Astrocyte of the hippocampus (primary cell): ENCODE data around the gene IBA57.

Experiments
- DNase-seq: peaks from one replicate; pipeline ENCODE4 v3.0.0; 2011; ENCODE audit warnings: low read depth, low spot score

Gene IBA57

DNA sequence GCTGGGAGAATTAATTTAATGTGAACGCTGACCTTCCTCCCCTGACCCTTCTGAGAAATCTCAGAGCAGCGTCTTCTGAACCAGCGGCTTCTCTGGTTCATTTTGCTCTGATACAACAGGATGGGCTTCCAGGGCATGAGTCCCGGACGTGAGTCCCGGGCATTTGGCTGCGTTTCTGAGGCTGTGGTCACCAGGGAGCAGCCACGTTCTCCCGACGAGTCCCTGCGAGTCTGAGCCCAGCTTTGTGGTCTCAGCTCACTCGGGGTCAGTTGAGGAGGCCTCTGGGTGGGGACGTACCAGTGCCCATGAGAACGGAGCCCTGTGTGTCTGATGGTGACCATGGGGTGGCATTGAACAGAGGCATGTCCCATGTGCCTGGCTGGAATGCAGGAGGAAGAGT is 24.6 kb downstream of the IBA57 start:
- no peak for DNase-seq

DNA sequence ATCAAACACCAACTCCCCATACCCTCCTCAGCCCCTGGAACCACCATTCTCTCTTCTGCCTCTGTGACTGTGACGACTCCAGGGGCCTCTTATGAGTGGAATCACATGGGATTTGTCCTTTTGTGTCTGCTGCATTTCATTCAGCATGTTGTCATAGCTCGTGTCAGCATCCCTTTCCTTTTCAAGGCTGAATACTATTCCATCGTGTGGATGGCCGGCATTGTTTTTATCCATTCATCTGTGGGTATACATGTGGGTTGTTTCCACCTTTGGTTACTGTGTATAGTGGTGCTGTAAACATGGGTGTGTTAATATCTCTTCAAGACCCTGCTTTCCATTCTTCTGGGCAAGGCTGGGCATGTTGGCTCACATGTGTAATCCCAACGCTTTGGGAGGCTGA is 25.2 kb downstream of the IBA57 start:
- DNase-seq: no peak

DNA sequence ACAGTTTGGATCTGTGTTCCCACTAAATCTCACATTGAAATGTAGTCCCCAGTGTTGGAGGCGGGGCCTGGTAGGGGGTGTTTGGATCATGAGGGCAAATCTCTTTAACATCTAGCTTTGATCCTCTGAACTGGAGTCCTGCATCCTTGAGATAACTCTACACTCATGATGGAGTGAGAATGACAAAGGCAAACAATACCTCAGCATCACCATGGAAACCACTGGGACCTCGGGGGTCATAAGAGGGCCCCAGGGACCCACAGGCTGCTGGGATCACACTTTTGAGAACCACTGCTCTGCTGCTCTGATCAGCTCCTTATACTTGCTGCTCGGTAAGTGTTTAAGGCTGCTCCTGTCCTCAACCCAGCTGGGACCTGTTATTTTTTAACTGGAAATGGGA is 28.8 kb downstream of the IBA57 start:
- no peak for DNase-seq

DNA sequence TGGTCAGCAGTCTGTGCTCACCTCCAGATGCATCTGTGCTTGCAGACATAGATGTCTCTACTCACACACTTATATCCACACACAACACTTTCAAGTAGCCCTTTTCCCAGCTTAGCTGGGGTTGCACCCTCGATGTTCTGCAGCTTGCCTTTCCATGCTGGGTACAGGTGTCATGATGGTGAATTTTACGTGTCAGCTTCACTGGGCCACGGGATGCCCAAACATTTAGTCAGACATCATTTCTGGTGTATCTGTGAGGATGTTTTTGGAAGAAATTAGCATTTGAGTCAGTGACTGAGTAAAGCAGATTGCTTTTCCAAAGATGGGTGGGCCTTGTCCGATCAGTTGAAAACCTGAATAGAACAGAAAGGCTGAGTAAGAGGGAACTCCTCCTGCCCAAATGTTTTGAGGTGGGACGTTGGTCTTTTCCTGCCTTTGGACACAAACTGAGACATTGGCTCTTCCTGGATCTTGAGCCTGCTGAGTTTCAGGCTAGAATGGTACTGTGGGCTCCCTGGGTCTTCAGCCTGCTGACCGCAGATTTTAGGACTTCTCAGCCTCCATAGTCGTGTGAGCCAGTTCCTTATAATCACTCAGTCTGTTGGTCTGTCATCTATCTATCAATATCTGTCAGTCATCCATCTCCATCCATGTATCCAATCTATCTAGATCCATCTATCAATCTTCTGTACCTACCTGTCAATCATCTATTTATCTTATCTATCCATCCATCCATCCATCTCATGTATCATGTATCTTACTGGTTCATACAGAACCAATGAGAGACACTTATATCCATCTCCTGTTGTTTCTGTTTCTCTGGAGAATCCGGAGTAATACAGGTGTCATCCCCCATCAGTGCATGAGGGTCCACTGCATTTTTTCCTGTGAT is 29.6 kb downstream of the IBA57 start:
- no peak for DNase-seq

DNA sequence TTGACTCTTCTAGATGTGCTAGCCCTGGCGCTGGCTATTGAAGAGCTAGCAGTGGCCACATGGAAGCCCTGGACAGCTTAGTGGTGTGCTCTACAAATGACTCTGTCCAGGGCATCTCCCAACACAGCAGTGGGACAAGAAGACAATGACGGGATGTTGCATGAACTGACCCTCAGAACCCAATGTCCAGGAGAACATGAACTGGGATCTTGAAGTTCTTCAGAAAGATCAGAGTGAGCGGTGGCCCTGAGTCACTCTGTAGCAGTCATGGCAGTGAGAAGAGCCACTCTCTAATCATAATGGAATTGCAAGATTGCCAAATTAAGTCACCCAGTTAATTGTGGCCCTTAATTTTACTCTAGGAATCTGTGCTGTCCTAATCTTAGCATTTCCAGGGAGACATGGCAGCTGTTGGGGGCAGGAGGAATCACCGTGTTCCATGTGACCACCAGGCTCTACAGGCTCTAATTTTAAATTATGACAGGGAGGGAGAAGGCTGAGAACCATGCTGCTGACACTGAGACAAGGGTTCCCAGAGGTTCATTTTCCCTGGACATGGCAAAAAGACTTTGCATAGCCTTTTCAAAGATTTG is 32.0 kb downstream of the IBA57 start:
- DNase-seq: no peak

DNA sequence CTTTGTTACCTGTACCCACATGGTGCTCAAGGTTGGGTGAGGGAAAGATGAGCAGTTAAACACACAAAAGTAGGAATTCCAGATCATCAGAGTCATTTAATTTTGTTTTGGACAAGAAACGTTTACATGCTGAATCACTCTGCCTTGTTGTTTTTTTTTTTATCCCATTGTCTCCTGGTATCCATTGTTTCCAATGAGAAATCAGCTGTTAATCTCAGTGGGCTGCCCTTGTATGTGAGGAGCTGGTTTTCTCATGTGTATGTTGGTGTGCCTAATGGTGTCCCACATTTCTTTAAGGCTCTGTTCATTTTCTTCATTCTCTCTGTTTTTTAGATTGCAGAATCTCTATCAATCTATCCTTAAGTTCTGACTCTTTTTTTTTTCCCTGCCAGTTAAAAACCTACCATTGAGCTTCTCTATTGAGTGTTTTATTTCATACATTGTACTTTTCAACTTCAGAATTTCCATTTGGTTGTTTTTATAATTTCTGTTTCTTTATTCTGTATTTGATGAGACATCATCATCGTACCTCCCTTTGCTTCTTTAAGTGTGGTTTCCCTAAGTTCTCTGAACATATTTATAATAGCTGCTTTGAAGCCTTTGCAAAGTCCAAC is 33.5 kb downstream of the IBA57 start:
- no peak for DNase-seq

DNA sequence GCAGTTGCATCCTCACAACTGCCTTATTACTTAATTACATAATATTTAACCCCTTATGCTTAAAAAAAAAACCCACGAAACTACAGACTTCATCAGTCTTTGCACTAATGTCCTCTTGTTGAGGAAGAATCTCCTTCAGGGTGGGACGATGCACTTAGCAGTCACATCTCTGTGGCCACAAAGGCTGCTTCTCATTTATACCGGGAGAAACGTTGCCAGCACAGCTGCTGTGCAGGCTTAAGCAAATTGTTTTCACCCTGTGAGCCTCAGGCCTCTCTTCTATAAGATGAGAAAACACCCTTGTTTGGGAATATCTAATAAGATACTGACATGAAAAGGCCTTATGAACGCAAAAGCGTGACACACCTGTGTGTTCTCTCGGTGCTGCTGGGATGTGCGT is 39.4 kb downstream of the IBA57 start:
- no peak for DNase-seq

DNA sequence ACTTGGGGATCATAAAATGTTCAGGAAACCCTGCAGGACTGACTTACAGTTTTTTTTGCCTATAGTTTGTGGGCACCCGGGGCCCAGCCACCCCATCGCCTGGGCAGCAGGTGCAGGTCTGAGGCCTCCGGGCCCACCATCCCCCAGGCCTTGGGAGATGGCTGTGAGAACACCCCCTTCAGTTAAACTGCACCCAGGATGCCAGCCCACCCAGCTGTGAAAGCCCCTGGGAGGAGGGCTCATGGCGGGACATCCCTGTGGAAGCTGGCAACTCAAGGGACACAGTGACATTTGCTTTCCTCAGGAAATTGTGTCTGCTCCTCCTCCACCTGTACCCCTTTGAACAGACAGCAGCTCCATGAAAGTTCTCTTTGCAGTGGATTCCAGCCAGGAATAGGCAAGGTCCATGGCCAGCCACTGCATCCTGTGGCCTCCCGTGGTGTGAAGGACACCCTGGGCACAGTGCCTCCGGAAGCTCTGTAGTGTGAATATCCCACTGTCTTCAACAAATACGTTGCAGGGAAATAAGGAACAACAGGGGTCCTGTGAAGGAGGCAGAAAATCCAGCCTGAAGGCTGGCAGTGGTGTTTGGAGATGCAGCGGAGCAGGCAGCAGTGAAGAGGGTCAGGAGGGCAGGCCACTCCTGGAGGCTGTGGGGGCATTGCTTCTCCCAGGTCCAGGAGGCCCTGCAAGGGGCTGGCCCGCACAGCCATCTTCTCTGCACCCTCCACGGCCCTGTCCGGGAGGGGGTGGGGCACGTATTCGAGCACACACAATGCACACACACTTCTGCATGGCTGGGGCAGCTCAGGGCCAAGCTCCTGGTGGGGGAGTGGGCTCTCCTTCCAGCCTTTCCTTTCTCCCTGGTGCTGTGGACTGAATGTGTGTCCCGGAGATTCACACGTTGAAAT is 40.2 kb downstream of the IBA57 start:
- no peak for DNase-seq

DNA sequence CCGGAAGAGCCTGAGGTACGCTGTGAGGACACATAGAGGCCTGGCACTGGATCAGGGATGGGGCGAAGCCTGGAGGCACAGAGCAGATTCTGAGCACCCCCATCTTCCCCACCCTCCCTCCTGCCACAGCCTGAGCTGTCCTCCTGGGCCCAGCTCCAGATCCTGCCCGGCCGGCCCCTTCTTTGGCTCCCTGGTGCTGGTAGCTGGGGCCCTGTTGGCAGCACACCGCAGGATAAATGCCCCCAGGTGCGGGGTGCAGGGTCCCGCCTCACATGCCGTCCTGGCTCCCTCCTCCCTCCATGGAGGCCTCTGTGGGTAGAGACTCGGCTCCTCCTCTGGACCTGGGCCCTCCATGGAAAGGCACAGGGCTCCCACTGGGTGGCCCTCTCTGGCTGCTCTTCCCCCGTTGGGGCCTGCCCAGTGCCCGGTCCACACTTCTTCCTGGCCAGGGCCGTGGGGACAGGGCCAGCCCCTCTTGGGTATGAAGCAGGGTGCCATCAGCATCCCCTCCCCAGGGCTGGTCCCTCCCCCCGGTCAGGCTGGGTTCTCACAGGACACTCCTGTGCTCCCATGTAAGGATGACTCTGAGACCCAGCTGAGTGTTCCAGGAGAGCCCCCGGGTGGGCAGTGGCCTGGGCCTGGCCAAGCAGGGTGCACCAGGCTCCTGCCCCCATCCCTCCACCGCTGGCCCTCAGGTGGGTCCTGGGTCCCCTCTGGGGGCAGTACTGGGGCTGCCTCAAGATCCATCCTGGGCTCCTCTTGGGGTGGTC is 41.2 kb downstream of the IBA57 start:
- DNase-seq: no peak

DNA sequence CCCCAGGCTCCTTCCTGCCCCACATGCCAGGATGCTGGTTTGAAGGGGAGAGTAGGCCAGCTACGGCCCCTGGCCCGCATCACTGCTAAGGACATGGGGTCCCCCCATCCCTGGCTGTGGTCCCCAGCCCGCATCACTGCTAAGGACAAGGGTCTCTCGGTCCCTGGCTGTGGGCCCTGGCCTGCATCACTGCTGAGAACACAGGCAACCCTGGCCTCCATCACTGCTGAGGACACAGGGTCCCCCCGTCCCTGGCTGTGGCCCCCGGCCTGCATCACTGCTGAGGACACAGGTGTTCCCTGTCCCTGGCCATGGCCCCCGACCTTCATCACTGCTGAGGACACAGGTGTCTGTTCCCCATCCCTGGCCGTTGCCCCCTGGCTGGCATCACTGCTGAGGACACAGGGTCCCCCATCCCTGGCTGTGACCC is 41.8 kb downstream of the IBA57 start:
- no peak for DNase-seq

DNA sequence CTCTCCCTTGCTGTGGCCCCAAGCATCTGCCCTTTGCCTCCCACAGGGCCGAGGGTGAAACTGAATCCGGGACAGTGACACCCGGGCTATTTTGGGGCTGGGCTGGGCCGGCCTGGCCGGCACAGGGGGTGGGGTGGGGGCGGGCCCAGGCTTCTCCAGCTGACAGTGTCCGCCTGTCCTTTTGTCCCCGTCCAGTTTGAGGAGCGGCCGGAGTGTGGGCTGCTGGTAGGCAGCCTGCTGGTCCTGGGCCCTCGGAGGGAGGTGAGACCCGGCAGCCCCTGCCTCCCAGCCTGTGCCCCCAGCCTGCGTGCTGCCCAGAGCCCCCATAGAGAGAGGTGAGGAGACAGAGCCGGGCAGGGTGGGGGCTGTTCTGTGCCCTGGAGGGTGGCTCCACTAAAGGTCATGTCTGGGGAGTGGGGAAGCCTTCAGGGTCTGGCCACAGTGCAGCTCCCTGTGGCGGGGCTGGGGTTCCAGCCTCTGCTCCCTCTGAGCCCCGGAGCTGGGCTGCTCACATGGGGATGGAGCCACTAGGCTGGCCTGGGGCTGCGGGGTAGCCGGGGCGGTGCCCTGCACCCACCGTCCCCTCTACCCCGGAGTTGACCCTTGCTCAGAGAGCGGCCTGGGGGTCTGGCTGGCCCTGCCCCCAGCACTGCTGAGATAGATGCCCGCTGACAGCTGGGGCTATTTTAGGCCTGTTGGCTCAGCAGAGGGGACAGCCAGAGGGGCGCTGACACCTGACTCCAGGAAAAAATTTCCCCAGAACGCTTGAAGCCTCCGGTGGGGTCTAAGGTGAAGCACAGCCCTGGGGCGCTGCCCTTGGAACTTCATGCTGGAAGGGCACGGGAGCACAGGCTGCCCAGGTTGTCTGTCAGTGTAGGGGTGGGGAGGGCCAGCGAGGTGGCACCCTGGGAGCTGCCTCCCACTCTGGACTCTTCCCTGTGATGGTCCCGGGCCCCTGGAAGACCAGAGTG is 42.5 kb downstream of the IBA57 start, which contains the start of gene OBSCN:
OBSCN (plus strand) TSS at position 194 of the 971 bp plus-strand sequence. CDS start 3,740 bp downstream, outside the sequence.
- no peak for DNase-seq

DNA sequence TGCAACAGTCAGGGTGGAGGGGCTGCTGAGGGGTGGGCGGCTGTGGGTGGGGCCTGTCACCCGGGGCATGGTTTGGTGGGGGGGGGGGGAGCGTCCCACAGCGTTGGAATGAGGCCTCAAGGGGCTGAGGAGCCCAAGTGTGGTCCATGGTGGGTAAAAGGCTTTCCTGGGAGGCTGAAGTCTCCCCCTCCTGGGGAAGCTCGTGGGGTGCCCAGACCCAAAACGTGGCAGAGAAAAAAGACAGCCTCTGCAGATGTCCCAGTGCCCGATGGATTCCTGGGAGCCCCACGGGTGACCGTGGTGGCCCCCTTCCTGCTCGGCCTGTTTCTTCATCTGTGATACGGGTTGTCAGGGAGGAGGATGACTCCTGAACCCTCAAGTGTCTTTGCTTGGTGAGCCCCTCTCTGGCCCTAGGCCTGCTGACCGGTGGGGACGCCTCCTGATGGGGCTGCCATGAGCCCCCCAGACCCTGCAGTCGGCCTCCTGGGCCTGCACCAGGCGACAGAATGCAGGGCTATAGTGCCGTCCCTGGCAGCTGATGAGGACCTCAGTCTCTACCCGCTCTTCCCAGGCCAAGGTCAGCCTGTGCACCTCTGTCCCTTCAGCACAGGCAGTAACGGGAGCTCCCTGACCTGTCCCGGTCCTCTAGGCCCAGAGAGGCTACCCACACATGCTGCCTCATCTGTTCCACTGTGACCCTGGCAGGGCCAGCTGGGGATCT is 43.4 kb downstream of the IBA57 start:
- DNase-seq: no peak

DNA sequence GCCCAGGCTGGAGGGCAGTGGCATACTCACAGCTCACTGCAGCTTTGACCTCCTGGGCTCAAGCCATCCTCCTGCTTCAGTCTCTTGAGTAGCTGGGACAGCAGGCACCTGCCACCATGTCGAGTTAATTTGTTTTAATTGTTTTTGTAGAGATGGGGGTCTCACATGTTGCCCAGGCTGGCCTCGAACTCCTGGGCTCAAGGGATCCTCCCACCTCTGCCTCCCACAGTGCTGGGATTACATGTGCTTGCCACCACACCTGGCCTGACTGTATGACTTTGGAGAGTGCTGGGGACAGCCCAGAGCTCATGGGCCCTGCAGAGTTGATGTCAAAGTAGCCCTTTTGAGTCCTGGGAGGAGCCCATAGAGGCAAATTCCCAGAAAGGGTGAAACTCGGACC is 44.1 kb downstream of the IBA57 start:
- DNase-seq: no peak

DNA sequence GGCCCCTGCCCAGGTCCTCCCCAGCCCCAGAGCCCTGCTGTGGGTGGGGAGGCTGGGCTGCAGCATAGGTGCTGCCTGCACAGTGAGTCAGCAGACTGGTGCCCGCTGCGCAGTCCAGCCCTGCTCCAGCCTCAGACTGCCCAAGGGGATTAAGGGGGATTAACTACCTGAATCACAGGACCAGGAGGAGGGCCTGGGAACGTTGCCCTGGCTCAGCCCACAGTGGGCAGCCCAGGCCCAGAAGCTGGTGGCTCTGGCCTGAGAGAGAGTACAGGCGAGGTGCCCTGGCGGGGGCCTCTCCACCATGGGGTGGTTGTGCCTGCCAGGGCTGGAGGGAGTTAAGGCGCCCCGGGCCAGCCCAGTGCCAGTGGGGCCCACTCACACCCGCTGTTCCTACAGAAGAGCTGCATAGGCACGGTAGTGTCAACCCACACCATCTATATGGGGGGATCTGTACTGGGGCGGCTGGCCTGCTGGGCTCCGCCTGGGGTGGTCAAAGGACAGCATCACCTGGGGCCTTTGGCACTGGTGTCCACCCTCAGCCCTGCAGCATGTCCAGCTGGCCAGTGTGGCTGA is 44.6 kb downstream of the IBA57 start:
- DNase-seq: peak; percentile 66

DNA sequence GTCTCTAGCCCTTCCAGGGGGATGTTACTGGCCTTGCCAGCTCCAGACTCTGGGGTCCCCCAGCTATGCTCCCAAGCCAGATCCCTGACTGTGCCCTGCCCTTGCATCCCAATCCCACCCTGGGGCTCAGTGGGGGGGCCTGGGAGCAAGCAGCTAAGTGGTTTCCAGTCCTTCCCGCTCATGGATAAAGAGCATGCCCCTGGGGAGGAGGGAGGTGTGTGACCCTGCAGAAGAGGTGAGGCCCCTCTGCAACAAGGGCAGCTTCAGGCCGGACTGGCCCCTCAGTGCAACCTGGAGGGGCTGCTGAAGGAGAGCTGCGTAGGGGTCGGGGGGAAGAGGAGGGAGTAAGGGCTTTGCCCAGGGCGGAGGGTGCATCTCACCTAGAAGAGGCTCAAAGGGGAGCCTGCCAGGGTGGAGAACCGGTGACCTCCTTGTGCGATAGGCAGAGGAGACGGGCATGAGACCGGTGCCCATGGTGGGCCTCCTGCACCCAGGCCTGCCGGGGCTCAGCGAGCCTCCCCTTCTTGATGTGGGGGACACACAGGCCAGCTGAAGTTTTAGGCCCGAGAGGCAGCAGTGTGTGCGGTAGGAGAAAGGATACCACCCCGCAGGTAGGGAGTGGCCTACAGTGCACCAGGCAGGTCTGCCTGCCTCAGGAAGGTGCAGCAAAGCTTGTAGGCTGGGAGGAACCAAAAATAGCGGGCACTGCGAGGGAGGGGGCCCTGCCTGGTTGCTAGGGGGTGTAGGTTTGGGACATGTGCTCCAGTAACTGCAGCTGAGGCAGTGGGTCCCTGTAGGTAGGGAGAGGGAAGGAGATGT is 45.3 kb downstream of the IBA57 start:
- no peak for DNase-seq

DNA sequence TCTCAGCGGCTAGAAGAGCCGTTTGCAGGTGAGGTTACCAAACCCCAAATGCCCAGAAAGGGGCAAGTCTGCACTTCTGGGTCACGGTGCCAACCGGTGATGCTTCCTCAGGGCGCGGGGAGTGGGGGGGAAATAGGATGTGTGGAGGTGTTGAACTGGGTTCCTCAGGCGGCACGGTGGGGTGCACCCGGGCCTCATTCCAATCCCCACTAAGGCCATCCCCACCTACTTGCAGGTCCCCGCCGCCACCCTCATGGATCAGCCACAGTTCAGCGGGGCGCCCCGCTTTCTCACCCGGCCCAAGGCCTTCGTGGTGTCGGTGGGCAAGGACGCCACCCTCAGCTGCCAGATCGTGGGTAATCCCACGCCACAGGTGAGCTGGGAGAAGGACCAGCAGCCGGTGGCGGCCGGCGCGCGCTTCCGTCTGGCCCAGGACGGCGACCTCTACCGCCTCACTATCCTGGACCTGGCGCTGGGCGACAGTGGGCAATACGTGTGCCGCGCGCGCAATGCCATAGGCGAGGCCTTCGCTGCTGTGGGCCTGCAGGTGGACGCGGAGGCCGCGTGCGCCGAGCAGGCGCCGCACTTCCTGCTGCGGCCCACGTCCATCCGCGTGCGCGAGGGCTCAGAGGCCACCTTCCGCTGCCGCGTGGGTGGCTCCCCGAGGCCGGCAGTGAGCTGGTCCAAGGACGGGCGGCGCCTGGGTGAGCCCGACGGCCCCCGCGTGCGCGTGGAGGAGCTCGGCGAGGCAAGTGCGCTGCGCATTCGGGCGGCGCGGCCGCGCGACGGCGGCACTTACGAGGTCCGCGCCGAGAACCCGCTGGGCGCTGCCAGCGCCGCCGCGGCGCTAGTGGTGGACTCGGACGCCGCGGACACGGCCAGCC is 46.2 kb downstream of the IBA57 start:
- DNase-seq: no peak
